Ovary (tissue), 9 donors: ENCODE measurements around the gene FRAT2. TPM values are rescaled to one million over a fixed set of nuclear protein-coding genes. Genes with fewer than 3 reads are reported as not detected.
A peak's percentile ranks its signal among the peaks of the same experiment; 100 is the strongest.
"Not testable (repeated sequence)": the region's sequence is repeated elsewhere in the genome, so short reads cannot be mapped to it uniquely, and the experiment has no call there.

Experiments used
- DNase-seq, 5 donors: peaks; one replicate each; pipeline ENCODE4 v3.0.0-alpha.2; 2019 to 2020
- H3K27ac ChIP-seq, 2 donors: fragments of 200-600 bp; one replicate each; pipeline versions ENCODE4 v1.5.1 to v1.8.0; 2019 to 2022
- H3K27me3 ChIP-seq: fragments of 200-600 bp; one replicate; pipeline ENCODE4 v1.8.0; 2022
- H3K36me3 ChIP-seq: fragments of 200-600 bp; sonication (generic); one replicate; pipeline ENCODE4 v1.5.1; 2019
- H3K4me1 ChIP-seq: one replicate; pipeline ENCODE4 v1.8.1; 2013; ENCODE audit warnings: mild to moderate bottlenecking, moderate library complexity; ENCODE audit not compliant: insufficient read depth
- H3K4me3 ChIP-seq: fragments of 200-600 bp; sonication (generic); one replicate; pipeline ENCODE4 v1.5.1; 2017
- H3K9me3 ChIP-seq, 2 donors: fragments of 200-600 bp in 1 of 2; sonication (generic) in 1 of 2; one replicate each; pipeline versions ENCODE4 v1.5.1 to v1.8.1; 2013 to 2019; ENCODE audit warnings: mild to moderate bottlenecking in 1 of 2, moderate library complexity in 1 of 2
- EP300 ChIP-seq: sonication (generic); formaldehyde crosslinking; IDR thresholded peaks from one replicate; pipeline ENCODE4 v1.6.1; 2017; ENCODE audit warnings: antibody characterized with exemption
- POLR2A ChIP-seq: fragments of 450-650 bp; IDR thresholded peaks from one replicate; pipeline ENCODE4 v1.6.1; 2017; ENCODE audit warnings: antibody characterized with exemption, mild to moderate bottlenecking, moderate library complexity
- WGBS, 3 donors: extraction: QIAGEN DNeasy Blood & Tissue Kit in 1 of 3; methylation state at CpG; one replicate each; pipeline versions ENCODE4 v1.1.5 to v1.1.7; 2013 to 2017; 5-methylcytosine and 5-hydroxymethylcytosine counted together
- intact Hi-C, 4 donors: fragments of 100-400 bp; cut with DNase I; formaldehyde crosslinking; loops; one replicate each; pipeline versions ENCODE4 v1.11.0 to v1.15.1; 2022 to 2023
- polyA plus RNA-seq, 2 donors: library from polyadenylated mRNA; stranded (reverse); fragments of 200-250 nt in 1 of 2; fragments of 350-450 nt in 1 of 2; fragmentation: Illumina TruSeq in 1 of 2; extraction: RNeasy Lipid Tissue Mini Kit (QIAGEN cat#74804) in 1 of 2; gene quantifications; one replicate each; pipeline ENCODE4 v1.2.3, GENCODE V29; 2013 to 2014
- small RNA-seq: library from RNA; depleted of rRNA; stranded (forward); fragments of <200 nt; gene quantifications from one replicate; pipeline ENCODE3, GENCODE V24; 2016
- total RNA-seq, 7 donors: library from RNA; depleted of rRNA in 2 of 7; stranded (reverse); fragments of >200 nt in 2 of 7; fragmentation: NEBNext Ultra II Directional in 3 of 7; extraction: Animal tissue kit (Norgen Biotek cat#: 25700) in 3 of 7; gene quantifications; one replicate each; pipeline versions ENCODE4 v1.1.0 to v1.2.4, GENCODE V29; 2016 to 2023
- TF ChIP-seq, protein P1 (sequence below), 3 donors: fragments of 450-650 bp in 2 of 3; fragments of 200-600 bp in 1 of 3; IDR thresholded peaks; one replicate each; pipeline versions ENCODE4 v1.5.1 to v1.8.0; 2016 to 2022; ENCODE audit warnings: antibody characterized with exemption in 3 of 3, mild to moderate bottlenecking in 1 of 3
- donor health status: DM: no; HTN: no; CAD: no; lungs with moderate emphysema.
- donor health status: DM: no; HTN: no; CAD: no.
- donor health status: Bipolar disorder and iron deficiency.
- donor health status: DM: yes; HTN: yes; CAD: no.
- donor health status: DM: no; HTN: no; CAD: no.
- donor health status: DM: yes; HTN: yes; CAD: no.

Gene FRAT2
- total and polyA plus RNA-seq, 9 donors: 3.2 to 16.8 (median 6.5) TPM

DNA sequence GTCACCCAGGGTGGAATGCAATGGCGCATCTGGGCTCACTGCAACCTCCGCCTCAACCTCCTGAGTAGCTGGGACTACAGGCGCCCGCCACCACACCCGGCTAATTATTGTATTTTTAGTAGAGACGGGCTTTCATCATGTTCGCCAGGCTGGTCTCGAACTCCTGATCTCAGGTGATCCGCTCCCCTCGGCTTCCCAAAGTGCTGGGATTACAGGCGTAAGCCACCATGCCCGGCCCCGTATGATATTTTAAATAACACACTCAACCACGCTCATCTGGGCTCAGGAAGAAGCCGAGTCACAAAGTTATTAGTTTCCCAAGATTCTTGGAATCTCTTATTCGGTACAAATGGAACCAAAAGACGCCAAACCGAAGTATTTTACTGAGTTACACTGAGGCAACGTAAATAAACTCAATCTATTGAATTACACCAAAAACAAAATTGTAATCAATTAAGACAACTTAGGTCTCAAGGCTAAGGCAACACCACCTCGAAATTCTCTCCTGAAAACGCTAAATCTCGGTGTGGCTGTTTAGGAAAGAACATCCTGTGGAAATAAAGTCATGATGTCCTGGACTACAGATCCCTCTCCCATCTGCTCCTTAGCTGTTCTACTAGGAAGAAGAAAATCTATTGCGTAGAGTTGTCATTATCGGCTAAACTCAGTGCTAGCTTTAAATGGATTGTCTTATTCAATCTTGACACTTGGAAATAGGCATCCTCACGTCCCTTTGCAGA lies 43.0 kb downstream of the FRAT2 start:
- WGBS, 3 donors: 47 to 52% (median 51%) methylated on average over 25 of the region's 25 CpGs
- H3K27ac ChIP-seq: peak overlapping the region; percentile 79 to 92
- no peaks in the 10 kb centered on the region for H3K36me3 ChIP-seq
- no peaks in the 10 kb centered on the region for H3K27me3 ChIP-seq
- no peak for DNase-seq
- peak overlapping the region; percentile 97 for H3K4me3 ChIP-seq
- H3K9me3 ChIP-seq: no peaks in the 10 kb centered on the region
- intact Hi-C loops: no loop called here
- no peaks in the 10 kb centered on the region for H3K4me1 ChIP-seq
- TF ChIP-seq, protein P1, sequence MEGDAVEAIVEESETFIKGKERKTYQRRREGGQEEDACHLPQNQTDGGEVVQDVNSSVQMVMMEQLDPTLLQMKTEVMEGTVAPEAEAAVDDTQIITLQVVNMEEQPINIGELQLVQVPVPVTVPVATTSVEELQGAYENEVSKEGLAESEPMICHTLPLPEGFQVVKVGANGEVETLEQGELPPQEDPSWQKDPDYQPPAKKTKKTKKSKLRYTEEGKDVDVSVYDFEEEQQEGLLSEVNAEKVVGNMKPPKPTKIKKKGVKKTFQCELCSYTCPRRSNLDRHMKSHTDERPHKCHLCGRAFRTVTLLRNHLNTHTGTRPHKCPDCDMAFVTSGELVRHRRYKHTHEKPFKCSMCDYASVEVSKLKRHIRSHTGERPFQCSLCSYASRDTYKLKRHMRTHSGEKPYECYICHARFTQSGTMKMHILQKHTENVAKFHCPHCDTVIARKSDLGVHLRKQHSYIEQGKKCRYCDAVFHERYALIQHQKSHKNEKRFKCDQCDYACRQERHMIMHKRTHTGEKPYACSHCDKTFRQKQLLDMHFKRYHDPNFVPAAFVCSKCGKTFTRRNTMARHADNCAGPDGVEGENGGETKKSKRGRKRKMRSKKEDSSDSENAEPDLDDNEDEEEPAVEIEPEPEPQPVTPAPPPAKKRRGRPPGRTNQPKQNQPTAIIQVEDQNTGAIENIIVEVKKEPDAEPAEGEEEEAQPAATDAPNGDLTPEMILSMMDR (IDR thresholded peaks at IDR 0.05): no peak
- TF ChIP-seq POLR2A (no peak), EP300 (no peak)

DNA sequence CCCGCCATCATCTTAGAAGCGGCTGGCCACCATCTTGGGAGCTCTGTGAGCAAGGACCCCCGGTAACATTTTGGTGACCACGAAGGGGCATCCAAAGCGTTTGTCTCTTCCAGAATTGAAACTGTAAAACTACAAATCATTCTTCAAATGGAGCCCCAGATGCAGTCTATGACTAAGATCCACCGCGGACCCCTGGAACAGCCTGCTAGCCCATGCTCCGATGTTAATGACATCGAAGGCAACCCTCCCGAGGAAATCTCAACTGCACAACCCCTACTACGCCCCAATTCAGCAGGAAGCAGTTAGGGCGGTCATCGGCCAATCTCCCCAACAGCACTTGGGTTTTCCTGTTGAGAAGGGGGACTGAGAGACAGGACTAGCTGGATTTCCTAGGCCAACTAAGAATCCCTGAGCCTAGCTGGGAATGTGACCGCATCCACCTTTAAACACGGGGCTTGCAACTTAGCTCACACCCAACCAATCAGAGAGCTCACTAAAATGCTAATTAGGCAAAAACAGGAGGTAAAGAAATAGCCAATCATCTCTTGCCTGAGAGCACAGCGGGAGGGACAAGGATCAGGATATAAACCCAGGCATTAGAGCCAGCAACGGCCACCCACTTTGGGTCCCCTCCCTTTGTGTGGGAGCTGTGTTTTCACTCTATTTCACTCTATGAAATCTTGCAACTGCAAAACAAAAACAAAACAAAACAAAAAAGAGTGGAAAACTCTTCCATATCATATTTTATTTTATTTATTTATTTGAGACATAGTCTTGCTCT lies 43.8 kb downstream of the FRAT2 start:
- H3K36me3 ChIP-seq, H3K27me3 ChIP-seq, H3K4me1 ChIP-seq, H3K4me3 ChIP-seq, H3K9me3 ChIP-seq, H3K27ac ChIP-seq, DNase-seq, intact Hi-C loops: not testable (repeated sequence)
- WGBS, 3 donors: 87 to 91% (median 89%) methylated on average over 17 of the region's 17 CpGs

DNA sequence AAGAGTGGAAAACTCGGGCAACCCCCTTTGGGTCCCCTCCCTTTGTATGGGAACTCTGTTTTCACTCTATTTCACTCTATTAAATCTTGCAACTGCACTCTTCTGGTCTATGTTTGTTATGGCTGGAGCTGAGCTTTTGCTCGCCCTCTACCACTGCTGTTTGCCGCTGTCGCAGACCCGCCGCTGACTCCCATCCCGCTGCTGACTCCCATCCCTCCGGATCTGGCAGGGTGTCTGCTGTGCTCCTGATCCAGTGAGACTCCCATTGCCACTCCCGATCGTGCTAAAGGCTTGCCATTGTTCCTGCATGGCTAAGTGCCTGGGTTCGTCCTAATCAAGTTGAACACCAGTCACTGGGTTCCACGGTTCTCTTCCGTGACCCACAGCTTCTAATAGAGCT lies 44.5 kb downstream of the FRAT2 start:
- H3K9me3 ChIP-seq, DNase-seq, H3K4me3 ChIP-seq, H3K27ac ChIP-seq, H3K27me3 ChIP-seq, intact Hi-C loops, H3K36me3 ChIP-seq, H3K4me1 ChIP-seq: not testable (repeated sequence)
- 94 to 97% (median 95%) methylated on average over 13 of the region's 13 CpGs for WGBS, 3 donors

Small RNA genes lying within 50 kb of the gene (small RNA-seq; reads per million reads assigned to genes)
- gene RF00017: not detected

Other genes starting within 250 kb of the FRAT2 start
- gene SLIT1, start 148.8 kb downstream of the FRAT2 start, total RNA-seq: under 1 TPM; under 0.01 to 0.62 (median 0.34) TPM
- under 1 TPM; 0.05 to 0.10 TPM for gene SLIT1, start 148.8 kb downstream of the FRAT2 start, polyA plus RNA-seq
- 10 to 100 TPM in 6 of 7 donors, 1 to 10 TPM in 1; 7.7 to 18.1 (median 13.5) TPM for gene ARHGAP19, start 42.1 kb downstream of the FRAT2 start, total RNA-seq
- gene ARHGAP19, start 42.1 kb downstream of the FRAT2 start, polyA plus RNA-seq: 10 to 100 TPM in 1 of 2 donors, 1 to 10 TPM in 1; 6.7 to 14.1 TPM
- gene FRAT1, start 15.5 kb downstream of the FRAT2 start, total RNA-seq: 1 to 10 TPM; 3.7 to 8.2 (median 4.5) TPM
- gene FRAT1, start 15.5 kb downstream of the FRAT2 start, polyA plus RNA-seq: 1 to 10 TPM; 1.7 to 3.0 TPM
- 10 to 100 TPM; 14.7 to 35.8 (median 24.4) TPM for gene RRP12, start 66.6 kb upstream of the FRAT2 start, total RNA-seq
- gene RRP12, start 66.6 kb upstream of the FRAT2 start, polyA plus RNA-seq: 1 to 10 TPM; 7.2 to 8.9 TPM
- gene PGAM1, start 91.5 kb upstream of the FRAT2 start, total RNA-seq: 100 to 1,000 TPM in 6 of 7 donors, 10 to 100 TPM in 1; 98.7 to 233 (median 163) TPM
- gene PGAM1, start 91.5 kb upstream of the FRAT2 start, polyA plus RNA-seq: 100 to 1,000 TPM; 114 to 255 TPM
- 10 to 100 TPM; 22.1 to 38.3 (median 26.6) TPM for gene EXOSC1, start 111.3 kb upstream of the FRAT2 start, total RNA-seq
- gene EXOSC1, start 111.3 kb upstream of the FRAT2 start, polyA plus RNA-seq: 10 to 100 TPM; 26.9 to 36.2 TPM
- 10 to 100 TPM; 17.8 to 28.1 (median 26.2) TPM for gene ZDHHC16, start 111.4 kb upstream of the FRAT2 start, total RNA-seq
- 10 to 100 TPM; 19.1 to 34.7 TPM for gene ZDHHC16, start 111.4 kb upstream of the FRAT2 start, polyA plus RNA-seq
- 10 to 100 TPM; 54.2 to 63.6 (median 56.4) TPM for gene MMS19, start 163.7 kb upstream of the FRAT2 start, total RNA-seq
- 10 to 100 TPM; 45.3 to 58.4 TPM for gene MMS19, start 163.7 kb upstream of the FRAT2 start, polyA plus RNA-seq
- gene UBTD1, start 164.2 kb upstream of the FRAT2 start, total RNA-seq: 10 to 100 TPM in 4 of 7 donors, 1 to 10 TPM in 3; 5.7 to 15.2 (median 12.8) TPM
- 10 to 100 TPM in 1 of 2 donors, under 1 TPM in 1; 0.20 to 11.5 TPM for gene UBTD1, start 164.2 kb upstream of the FRAT2 start, polyA plus RNA-seq
- under 1 TPM in 3 of 7 donors, not detected in 4; 0.37 to 0.46 (median 0.40) TPM for gene ANKRD2, start 238.1 kb upstream of the FRAT2 start, total RNA-seq
- under 1 TPM; 0.11 to 0.17 TPM for gene ANKRD2, start 238.1 kb upstream of the FRAT2 start, polyA plus RNA-seq
- gene HOGA1, start 249.7 kb upstream of the FRAT2 start, total RNA-seq: under 1 TPM in 5 of 7 donors, not detected in 2; 0.12 to 0.80 (median 0.23) TPM
- gene HOGA1, start 249.7 kb upstream of the FRAT2 start, polyA plus RNA-seq: under 1 TPM; 0.05 to 0.60 TPM